ENCODE data around the gene DDX55. TPM values are rescaled to one million over a fixed set of nuclear protein-coding genes. Genes with fewer than 3 reads are reported as not detected.

DDX55 gene
- total and polyA plus RNA-seq, 2 of the 13 experiments (the other 11 are each of a cell fraction or from before 2014, with no cell fraction given), result 22.2 to 37.0 TPM

DNA sequence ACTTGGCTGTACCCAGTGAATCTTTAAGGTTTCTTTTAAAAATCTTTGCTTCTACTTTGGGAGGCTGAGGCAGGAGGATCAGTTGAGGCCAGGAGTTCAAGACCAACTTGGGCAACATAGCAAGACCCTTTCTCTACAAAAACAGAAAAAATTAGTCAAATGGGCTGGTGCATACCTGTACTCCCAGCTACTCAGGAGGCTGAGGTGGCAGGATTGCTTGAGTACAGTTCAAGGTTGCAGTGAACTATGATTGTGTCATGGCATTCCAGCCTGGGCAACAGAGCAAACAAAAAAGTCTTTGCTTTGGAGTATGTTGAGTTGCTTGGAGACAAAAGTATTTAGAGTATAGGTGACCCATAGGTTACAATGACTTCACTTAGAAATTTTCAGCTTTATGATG lies 6.2 kb upstream of the DDX55 start (continued):
- TF ChIP-seq, protein P1, sequence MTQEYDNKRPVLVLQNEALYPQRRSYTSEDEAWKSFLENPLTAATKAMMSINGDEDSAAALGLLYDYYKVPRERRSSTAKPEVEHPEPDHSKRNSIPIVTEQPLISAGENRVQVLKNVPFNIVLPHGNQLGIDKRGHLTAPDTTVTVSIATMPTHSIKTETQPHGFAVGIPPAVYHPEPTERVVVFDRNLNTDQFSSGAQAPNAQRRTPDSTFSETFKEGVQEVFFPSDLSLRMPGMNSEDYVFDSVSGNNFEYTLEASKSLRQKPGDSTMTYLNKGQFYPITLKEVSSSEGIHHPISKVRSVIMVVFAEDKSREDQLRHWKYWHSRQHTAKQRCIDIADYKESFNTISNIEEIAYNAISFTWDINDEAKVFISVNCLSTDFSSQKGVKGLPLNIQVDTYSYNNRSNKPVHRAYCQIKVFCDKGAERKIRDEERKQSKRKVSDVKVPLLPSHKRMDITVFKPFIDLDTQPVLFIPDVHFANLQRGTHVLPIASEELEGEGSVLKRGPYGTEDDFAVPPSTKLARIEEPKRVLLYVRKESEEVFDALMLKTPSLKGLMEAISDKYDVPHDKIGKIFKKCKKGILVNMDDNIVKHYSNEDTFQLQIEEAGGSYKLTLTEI (CRISPR knock-in tag; conservative IDR thresholded peaks at IDR 0.05), result no peak
- TF ChIP-seq, protein P2, sequence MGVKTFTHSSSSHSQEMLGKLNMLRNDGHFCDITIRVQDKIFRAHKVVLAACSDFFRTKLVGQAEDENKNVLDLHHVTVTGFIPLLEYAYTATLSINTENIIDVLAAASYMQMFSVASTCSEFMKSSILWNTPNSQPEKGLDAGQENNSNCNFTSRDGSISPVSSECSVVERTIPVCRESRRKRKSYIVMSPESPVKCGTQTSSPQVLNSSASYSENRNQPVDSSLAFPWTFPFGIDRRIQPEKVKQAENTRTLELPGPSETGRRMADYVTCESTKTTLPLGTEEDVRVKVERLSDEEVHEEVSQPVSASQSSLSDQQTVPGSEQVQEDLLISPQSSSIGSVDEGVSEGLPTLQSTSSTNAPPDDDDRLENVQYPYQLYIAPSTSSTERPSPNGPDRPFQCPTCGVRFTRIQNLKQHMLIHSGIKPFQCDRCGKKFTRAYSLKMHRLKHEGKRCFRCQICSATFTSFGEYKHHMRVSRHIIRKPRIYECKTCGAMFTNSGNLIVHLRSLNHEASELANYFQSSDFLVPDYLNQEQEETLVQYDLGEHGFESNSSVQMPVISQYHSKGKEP (CRISPR knock-in tag; IDR thresholded peaks at IDR 0.05), result no peak
- TF ChIP-seq NCOR1 (IDR thresholded peaks at IDR 0.05; ENCODE audit: borderline replicate concordance, low read length), result peak; percentile 84
- TF ChIP-seq REL (CRISPR knock-in tag; conservative IDR thresholded peaks at IDR 0.05), result no peak
- no peak for TF ChIP-seq NRL (CRISPR knock-in tag; IDR thresholded peaks at IDR 0.05; ENCODE audit: borderline replicate concordance)
- TF ChIP-seq ZNF652 (CRISPR knock-in tag; IDR thresholded peaks at IDR 0.05; ENCODE audit: borderline replicate concordance, low read depth), result no peak
- no peak for TF ChIP-seq EEA1 (CRISPR knock-in tag; IDR thresholded peaks at IDR 0.05; ENCODE audit: borderline replicate concordance)
- TF ChIP-seq SNAI1 (CRISPR knock-in tag; IDR thresholded peaks at IDR 0.05; ENCODE audit: borderline replicate concordance), result no peak
- no peak for TF ChIP-seq ZSCAN29 (CRISPR knock-in tag; conservative IDR thresholded peaks at IDR 0.05)
- no peak for TF ChIP-seq RBM22 (optimal IDR thresholded peaks at IDR 0.05; ENCODE audit: low read length)
- TF ChIP-seq ETV5 (CRISPR knock-in tag; IDR thresholded peaks at IDR 0.05; ENCODE audit: borderline replicate concordance), result peak; percentile 26; the same call in 1 of the 2 replicates
- TF ChIP-seq, protein P3, sequence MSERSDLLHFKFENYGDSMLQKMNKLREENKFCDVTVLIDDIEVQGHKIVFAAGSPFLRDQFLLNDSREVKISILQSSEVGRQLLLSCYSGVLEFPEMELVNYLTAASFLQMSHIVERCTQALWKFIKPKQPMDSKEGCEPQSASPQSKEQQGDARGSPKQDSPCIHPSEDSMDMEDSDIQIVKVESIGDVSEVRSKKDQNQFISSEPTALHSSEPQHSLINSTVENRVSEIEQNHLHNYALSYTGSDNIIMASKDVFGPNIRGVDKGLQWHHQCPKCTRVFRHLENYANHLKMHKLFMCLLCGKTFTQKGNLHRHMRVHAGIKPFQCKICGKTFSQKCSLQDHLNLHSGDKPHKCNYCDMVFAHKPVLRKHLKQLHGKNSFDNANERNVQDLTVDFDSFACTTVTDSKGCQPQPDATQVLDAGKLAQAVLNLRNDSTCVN (CRISPR knock-in tag; IDR thresholded peaks at IDR 0.05; ENCODE audit: borderline replicate concordance), result no peak
- no peak for TF ChIP-seq ZNF382 (CRISPR knock-in tag; IDR thresholded peaks at IDR 0.05; ENCODE audit: borderline replicate concordance)
- TF ChIP-seq ZNF329 (CRISPR knock-in tag; IDR thresholded peaks at IDR 0.05; ENCODE audit: low read depth), result no peak
- TF ChIP-seq ZNF451 (CRISPR knock-in tag; IDR thresholded peaks at IDR 0.05), result no peak
- TF ChIP-seq, protein P4, sequence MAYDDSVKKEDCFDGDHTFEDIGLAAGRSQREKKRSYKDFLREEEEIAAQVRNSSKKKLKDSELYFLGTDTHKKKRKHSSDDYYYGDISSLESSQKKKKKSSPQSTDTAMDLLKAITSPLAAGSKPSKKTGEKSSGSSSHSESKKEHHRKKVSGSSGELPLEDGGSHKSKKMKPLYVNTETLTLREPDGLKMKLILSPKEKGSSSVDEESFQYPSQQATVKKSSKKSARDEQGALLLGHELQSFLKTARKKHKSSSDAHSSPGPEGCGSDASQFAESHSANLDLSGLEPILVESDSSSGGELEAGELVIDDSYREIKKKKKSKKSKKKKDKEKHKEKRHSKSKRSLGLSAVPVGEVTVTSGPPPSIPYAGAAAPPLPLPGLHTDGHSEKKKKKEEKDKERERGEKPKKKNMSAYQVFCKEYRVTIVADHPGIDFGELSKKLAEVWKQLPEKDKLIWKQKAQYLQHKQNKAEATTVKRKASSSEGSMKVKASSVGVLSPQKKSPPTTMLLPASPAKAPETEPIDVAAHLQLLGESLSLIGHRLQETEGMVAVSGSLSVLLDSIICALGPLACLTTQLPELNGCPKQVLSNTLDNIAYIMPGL (CRISPR knock-in tag; IDR thresholded peaks at IDR 0.05; ENCODE audit: borderline replicate concordance in 1 of 2, low read depth in 1 of 2), result no peak; a peak in 1 of 4 replicates
- no peak for TF ChIP-seq PTBP1 (IDR thresholded peaks at IDR 0.05; ENCODE audit: low read depth, low read length, poor library complexity, severe bottlenecking)
- no peak for TF ChIP-seq ZNF792 (CRISPR knock-in tag; IDR thresholded peaks at IDR 0.05)
- TF ChIP-seq, protein P5, sequence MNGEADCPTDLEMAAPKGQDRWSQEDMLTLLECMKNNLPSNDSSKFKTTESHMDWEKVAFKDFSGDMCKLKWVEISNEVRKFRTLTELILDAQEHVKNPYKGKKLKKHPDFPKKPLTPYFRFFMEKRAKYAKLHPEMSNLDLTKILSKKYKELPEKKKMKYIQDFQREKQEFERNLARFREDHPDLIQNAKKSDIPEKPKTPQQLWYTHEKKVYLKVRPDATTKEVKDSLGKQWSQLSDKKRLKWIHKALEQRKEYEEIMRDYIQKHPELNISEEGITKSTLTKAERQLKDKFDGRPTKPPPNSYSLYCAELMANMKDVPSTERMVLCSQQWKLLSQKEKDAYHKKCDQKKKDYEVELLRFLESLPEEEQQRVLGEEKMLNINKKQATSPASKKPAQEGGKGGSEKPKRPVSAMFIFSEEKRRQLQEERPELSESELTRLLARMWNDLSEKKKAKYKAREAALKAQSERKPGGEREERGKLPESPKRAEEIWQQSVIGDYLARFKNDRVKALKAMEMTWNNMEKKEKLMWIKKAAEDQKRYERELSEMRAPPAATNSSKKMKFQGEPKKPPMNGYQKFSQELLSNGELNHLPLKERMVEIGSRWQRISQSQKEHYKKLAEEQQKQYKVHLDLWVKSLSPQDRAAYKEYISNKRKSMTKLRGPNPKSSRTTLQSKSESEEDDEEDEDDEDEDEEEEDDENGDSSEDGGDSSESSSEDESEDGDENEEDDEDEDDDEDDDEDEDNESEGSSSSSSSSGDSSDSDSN (CRISPR knock-in tag; IDR thresholded peaks at IDR 0.05), result no peak

Measured in HepG2 (cell line).